ENCODE results near the gene SERBP1. TPM values are rescaled to one million over a fixed set of nuclear protein-coding genes. Genes with fewer than 3 reads are reported as not detected.

The SERBP1 gene
- total RNA-seq, 1 donor: 162 TPM

- no peak for DNase-seq (ENCODE audit: low read depth)
- TF ChIP-seq CTCF (IDR thresholded peaks at IDR 0.05; ENCODE audit: insufficient read depth, low read depth, low read length): no peak
- H3K4me3 ChIP-seq (ENCODE audit: low read depth, low read length): no peak overlapping the region
Observed at GRCh38 chr1:67371043-67371442, 59.2 kb downstream of the SERBP1 start.

- DNase-seq (ENCODE audit: low read depth): no peak
- no peak overlapping the region for H3K4me3 ChIP-seq (ENCODE audit: low read depth, low read length)
- TF ChIP-seq CTCF (IDR thresholded peaks at IDR 0.05; ENCODE audit: insufficient read depth, low read depth, low read length): no peak
Observed at GRCh38 chr1:67368046-67368514, 62.1 kb downstream of the SERBP1 start.

GRCh38 chr1:67367370-67368045, 62.7 kb downstream of the SERBP1 start:
- TF ChIP-seq CTCF (IDR thresholded peaks at IDR 0.05; ENCODE audit: insufficient read depth, low read depth, low read length): no peak
- H3K4me3 ChIP-seq (ENCODE audit: low read depth, low read length): no peak overlapping the region
- peak; percentile 34 for DNase-seq (ENCODE audit: low read depth)

- H3K4me3 ChIP-seq (ENCODE audit: low read depth, low read length): no peak overlapping the region
- no peak for TF ChIP-seq CTCF (IDR thresholded peaks at IDR 0.05; ENCODE audit: insufficient read depth, low read depth, low read length)
- DNase-seq (ENCODE audit: low read depth): no peak
Observed at GRCh38 chr1:67361641-67362040, 68.6 kb downstream of the SERBP1 start.

GRCh38 chr1:67359592-67359991, 70.6 kb downstream of the SERBP1 start:
- TF ChIP-seq CTCF (IDR thresholded peaks at IDR 0.05; ENCODE audit: insufficient read depth, low read depth, low read length): no peak
- no peak for DNase-seq (ENCODE audit: low read depth)
- no peak overlapping the region for H3K4me3 ChIP-seq (ENCODE audit: low read depth, low read length)

Small RNA genes within 50 kb of the gene (small RNA-seq; reads per million reads assigned to genes)
- gene RNU6-387P: not detected

Other genes starting within 250 kb of the SERBP1 start
- under 0.01 TPM in 1 of 2 replicates, not detected in the other for gene IL12RB2, start 122.5 kb downstream of the SERBP1 start, total RNA-seq

Measured in fibroblast of villous mesenchyme (primary cell).